HepG2 (cell line): ENCODE measurements around the gene RNF40. TPM values are rescaled to one million over a fixed set of nuclear protein-coding genes. Genes with fewer than 3 reads are reported as not detected.

ENCODE experiments used
- ATAC-seq: fragments of 200-7000 bp; cut with Tn5 transposase; 3 replicates; pipeline ENCODE4 v1.9.1; 2020; ENCODE audit warnings: mild to moderate bottlenecking, moderate library complexity
- BruUV-seq: library from RNA; stranded (reverse); fragments of 400-500 nt; replicated peaks from 2 replicates; lab custom pipeline; 2021; lab: Mats Ljungman, UMichigan
- CTCF ChIA-PET: fragments of 300-600 bp; formaldehyde crosslinking; extraction: SDS; loops from one replicate; lab custom pipeline; 2021; ENCODE audit warnings: low total read pairs, inconsistent platforms, low intra/inter-chr PET ratio; lab: Yijun Ruan, JAX
- POLR2A ChIA-PET: fragments of 350-600 bp; sonication (Branson Sonifier 250); formaldehyde crosslinking; loops from one replicate; lab custom pipeline; 2020; ENCODE audit warnings: antibody characterized with exemption, inconsistent platforms; lab: Yijun Ruan, JAX
- DNase-seq: peaks from one replicate; pipeline ENCODE4 v3.0.0-alpha.2; 2015; ENCODE audit warnings: low spot score
- FAIRE-seq: peaks from 3 replicates; lab custom pipeline; 2011; peaks lifted over from hg19 to GRCh38; lab: Jason Lieb, UNC
- H2AFZ ChIP-seq: one replicate; pipeline ENCODE4 v1.6.1; 2011; ENCODE audit warnings: low read length, inconsistent platforms
- H3K27ac ChIP-seq: fragments of 300-600 bp; 3 replicates; pipeline ENCODE4 v1.8.0; 2011; ENCODE audit warnings: mixed run types, mild to moderate bottlenecking, mixed read lengths, low read length, inconsistent platforms; ENCODE audit not compliant: insufficient read depth; ENCODE audit errors: extremely low read length
- H3K27me3 ChIP-seq, 2 experiments: fragments of 200-600 bp in 1 of 2; 2 replicates in 1 of 2; 3 replicates in 1 of 2; pipeline versions ENCODE4 v1.6.0 to v1.8.0; 2011; ENCODE audit warnings: low read length in 2 of 2, mild to moderate bottlenecking in 2 of 2, moderate library complexity in 2 of 2, inconsistent platforms in 1 of 2; ENCODE audit not compliant: insufficient read depth in 2 of 2, control insufficient read depth in 1 of 2
- H3K36me3 ChIP-seq, 2 experiments: fragments of 200-600 bp in 1 of 2; replicated peaks in 1 of 2; 2 replicates in 1 of 2; 3 replicates in 1 of 2; pipeline versions ENCODE4 v1.5.1 to v1.8.0; 2011; ENCODE audit warnings: low read length in 2 of 2, inconsistent platforms in 1 of 2; ENCODE audit not compliant: insufficient read depth in 2 of 2, control insufficient read depth in 1 of 2
- H3K4me1 ChIP-seq: 2 replicates; pipeline ENCODE4 v1.5.1; 2012; ENCODE audit warnings: low read length, inconsistent platforms; ENCODE audit not compliant: insufficient read depth
- H3K4me2 ChIP-seq: 2 replicates; pipeline ENCODE4 v1.6.0; 2011; ENCODE audit warnings: low read depth, low read length, inconsistent platforms
- H3K4me3 ChIP-seq, 3 experiments: fragments of 200-600 bp in 1 of 3; sonication (generic), shearing (Covaris generic) in 1 of 3; replicated peaks in 1 of 3; 2 replicates each; pipeline ENCODE4 v1.5.1; 2011 to 2016; ENCODE audit warnings: low read length in 3 of 3, inconsistent platforms in 2 of 3, low read depth in 2 of 3, mild to moderate bottlenecking in 2 of 3, control low read depth in 1 of 3, mixed read lengths in 1 of 3; ENCODE audit not compliant: insufficient read depth in 1 of 3
- H3K79me2 ChIP-seq: one replicate; pipeline ENCODE4 v1.6.1; 2011; ENCODE audit warnings: low read length, inconsistent platforms; ENCODE audit not compliant: insufficient read depth
- H3K9ac ChIP-seq: 2 replicates; pipeline ENCODE4 v1.6.0; 2011; ENCODE audit warnings: mild to moderate bottlenecking, low read depth, low read length, inconsistent platforms; ENCODE audit not compliant: insufficient read depth
- H3K9me3 ChIP-seq: 2 replicates; pipeline ENCODE4 v1.5.1; 2012; ENCODE audit warnings: mild to moderate bottlenecking, low read length
- H4K20me1 ChIP-seq: 2 replicates; pipeline ENCODE4 v1.6.0; 2011; ENCODE audit warnings: inconsistent platforms, mild to moderate bottlenecking, low read length, moderate library complexity; ENCODE audit not compliant: insufficient read depth
- FOSL2 ChIP-seq: sonication (generic); formaldehyde crosslinking; IDR thresholded peaks from 2 replicates; pipeline ENCODE4 v1.4.0; 2020; ENCODE audit warnings: missing genetic modification reagents
- KMT2A ChIP-seq: sonication (generic); formaldehyde crosslinking; IDR thresholded peaks from 2 replicates; pipeline ENCODE4 v1.4.0; 2020; ENCODE audit warnings: missing genetic modification reagents
- POLR2A ChIP-seq, 2 experiments: IDR thresholded peaks; 2 replicates each; pipeline ENCODE4 v1.6.1; 2011; ENCODE audit warnings: low read depth in 2 of 2, low read length in 2 of 2, mild to moderate bottlenecking in 1 of 2, moderate library complexity in 1 of 2; ENCODE audit not compliant: insufficient read depth in 1 of 2
- RBM22 ChIP-seq: fragments of 200-400 bp; formaldehyde crosslinking; optimal IDR thresholded peaks from 2 replicates; pipeline ENCODE3; 2017; ENCODE audit warnings: mild to moderate bottlenecking, low read length, moderate library complexity
- SAP130 ChIP-seq: IDR thresholded peaks from 2 replicates; pipeline ENCODE4 v1.6.1; 2016; ENCODE audit warnings: low read depth
- TEAD3 ChIP-seq: optimal IDR thresholded peaks from 2 replicates; pipeline ENCODE3; 2016; ENCODE audit warnings: borderline replicate concordance
- ZNF280D ChIP-seq: sonication (generic); formaldehyde crosslinking; IDR thresholded peaks from 2 replicates; pipeline ENCODE4 v1.5.1; 2020; ENCODE audit warnings: mild to moderate bottlenecking, missing genetic modification reagents
- ZNF687 ChIP-seq: sonication (generic); formaldehyde crosslinking; IDR thresholded peaks from 2 replicates; pipeline ENCODE4 v1.5.1; 2020; ENCODE audit warnings: mild to moderate bottlenecking, missing genetic modification reagents, moderate library complexity
- ZNF691 ChIP-seq: sonication (generic); formaldehyde crosslinking; IDR thresholded peaks from 2 replicates; pipeline ENCODE4 v1.4.0; 2020; ENCODE audit warnings: missing genetic modification reagents, low read depth, mild to moderate bottlenecking, borderline replicate concordance
- ZNF770 ChIP-seq: sonication (generic); formaldehyde crosslinking; IDR thresholded peaks from 2 replicates; pipeline ENCODE4 v1.5.0; 2020; ENCODE audit warnings: mild to moderate bottlenecking, missing genetic modification reagents
- WGBS: methylation state at CpG from one replicate; pipeline ENCODE4 v1.1.6; 2017; ENCODE audit warnings: low lambda C conversion rate; 5-methylcytosine and 5-hydroxymethylcytosine counted together
- in situ Hi-C: cut with HindIII; loops from 2 replicates; pipeline ENCODE4 v1.10.0; 2017; ENCODE audit warnings: low pct_unique_long_range_greater_than_20kb; ENCODE audit not compliant: extremely low pct_ligation_motif_present
- intact Hi-C: fragments of 100-400 bp; cut with micrococcal nuclease; formaldehyde crosslinking; loops from one replicate; pipeline ENCODE4 v1.10.0; 2022; ENCODE audit not compliant: unreplicated experiment
- polyA plus RNA-seq, 8 experiments: library from polyadenylated mRNA; depleted of rRNA in 3 of 8; stranded (reverse) in 7 of 8; unstranded in 1 of 8; fragments of >200 nt; fragmentation: Illumina TruSeq in 4 of 8; extraction: Trizol in 4 of 8; gene quantifications; 2 replicates each; pipeline versions ENCODE4 v1.2.1 to v1.2.3, GENCODE V29; 2011 to 2016; ENCODE audit warnings: low read depth in 4 of 8, missing spikeins in 1 of 8, mixed read lengths in 1 of 8; ENCODE audit not compliant: insufficient read depth in 1 of 8
- total RNA-seq, 5 experiments: library from RNA; depleted of rRNA; stranded (reverse); fragments of >200 nt; fragmentation: Illumina TruSeq; extraction: Trizol; gene quantifications; 2 replicates each; pipeline ENCODE4 v1.2.3, GENCODE V29; 2016; ENCODE audit warnings: low read depth in 1 of 5

RNF40 gene
- total and polyA plus RNA-seq, 2 of the 13 experiments (the other 11 are each of a cell fraction or from before 2014, with no cell fraction given) = 84.0 to 85.6 TPM

- TF ChIP-seq ZNF280D (CRISPR knock-in tag) (no peak), ZNF691 (no peak)
Observed at GRCh38 chr16:30740364-30741251, 21.5 kb upstream of the RNF40 start (continued).

- no TSS peak for BruUV-seq
- no peak for FAIRE-seq
Observed at GRCh38 chr16:30741461-30741914, 20.6 kb upstream of the RNF40 start.

More at GRCh38 chr16:30741461-30741914, 20.6 kb upstream of the RNF40 start:
- ATAC-seq (peak; percentile 32), DNase-seq (peak; percentile 61)
- ChIA-PET CTCF (no interaction called here), POLR2A (no interaction called here)
- H3K9me3 ChIP-seq = no peaks in the 10 kb centered on the region
- WGBS = 95% methylated on average over 6 of the region's 6 CpGs
- peak in 1 of 2 experiments; percentile 38; a peak in 1 of 4 replicates for TF ChIP-seq POLR2A (IDR thresholded peaks at IDR 0.05; ENCODE audit: insufficient read depth in 1 of 2, low read depth in 2 of 2, low read length in 2 of 2)
- no peak for TF ChIP-seq ZNF770 (CRISPR knock-in tag)
- peak; percentile 81 for TF ChIP-seq RBM22
- TF ChIP-seq TEAD3 = peak; percentile 59
- no peak for TF ChIP-seq KMT2A (CRISPR knock-in tag)
- TF ChIP-seq FOSL2 (CRISPR knock-in tag) = peak; percentile 36; the same call in 1 of the 2 replicates
- TF ChIP-seq SAP130 (CRISPR knock-in tag) = 0 out of 2 replicates have a peak, but pooled peaks have one; percentile 14
- peak; percentile 37 for TF ChIP-seq ZNF687 (CRISPR knock-in tag)
- no peaks in the 10 kb centered on the region for H4K20me1 ChIP-seq
- H3K9ac ChIP-seq = no peak overlapping the region
- H3K79me2 ChIP-seq = no peaks in the 10 kb centered on the region
- H3K27me3 ChIP-seq = no peaks in the 10 kb centered on the region
- intact Hi-C loops = loop anchor here (10.0 kb wide), 1 partner anchor 73 kb away; no protein-coding TSS in a partner anchor
- H2AFZ ChIP-seq = no peak overlapping the region
- H3K4me3 ChIP-seq = no peak overlapping the region
- in situ Hi-C loops = no loop called here
- peaks cover 38% of the 10 kb centered on the region for H3K4me1 ChIP-seq
- peak overlapping the region; percentile 0 for H3K27ac ChIP-seq
- peaks cover 23 to 32% of the 10 kb centered on the region in 2 experiments for H3K36me3 ChIP-seq
- no peak overlapping the region for H3K4me2 ChIP-seq
